GM12878 (cell line): ENCODE data around the gene STK10. TPM values are rescaled to one million over a fixed set of nuclear protein-coding genes. Genes with fewer than 3 reads are reported as not detected.

ENCODE experiments used
- ATAC-seq: fragments of 200-7000 bp; cut with Tn5 transposase; 3 replicates; pipeline ENCODE4 v1.9.1; 2020; ENCODE audit warnings: mild to moderate bottlenecking, moderate library complexity
- BruUV-seq: library from RNA; stranded (reverse); fragments of 400-500 nt; replicated peaks from 2 replicates; lab custom pipeline; 2021; lab: Mats Ljungman, UMichigan
- CTCF ChIA-PET: fragments of 300-600 bp; sonication (Branson Sonifier 250); formaldehyde crosslinking; extraction: SDS; loops from one replicate; lab custom pipeline; 2021; ENCODE audit warnings: inconsistent platforms; lab: Yijun Ruan, JAX
- POLR2A ChIA-PET: fragments of 350-600 bp; formaldehyde crosslinking; extraction: SDS; loops from one replicate; lab custom pipeline; 2021; ENCODE audit warnings: inconsistent platforms; lab: Charles Lee
- RAD21 ChIA-PET: fragments of 300-600 bp; sonication (Branson Sonifier 250); formaldehyde crosslinking; loops from one replicate; lab custom pipeline; 2023; ENCODE audit warnings: antibody characterized with exemption; ENCODE audit not compliant: unreplicated experiment; lab: Charles Lee
- SMC1A ChIA-PET: fragments of 300-600 bp; sonication (Branson Sonifier 250); formaldehyde crosslinking; loops from one replicate; lab custom pipeline; 2023; ENCODE audit not compliant: unreplicated experiment, uncharacterized antibody; lab: Charles Lee
- DNase-seq: peaks from one replicate; pipeline ENCODE4 v3.0.0-alpha.2; 2011; ENCODE audit warnings: low read depth, low spot score
- FAIRE-seq: peaks from 3 replicates; lab custom pipeline; 2011; peaks lifted over from hg19 to GRCh38; lab: Jason Lieb, UNC
- H2AFZ ChIP-seq: 2 replicates; pipeline ENCODE4 v1.6.0; 2011; ENCODE audit warnings: low read depth, low read length, control low read depth; ENCODE audit not compliant: control insufficient read depth
- H3K27ac ChIP-seq: 2 replicates; pipeline ENCODE4 v1.5.1; 2011; ENCODE audit warnings: control low read depth; ENCODE audit not compliant: control insufficient read depth, insufficient read depth
- H3K27me3 ChIP-seq, 2 experiments: replicated peaks in 1 of 2; 2 replicates each; pipeline versions ENCODE4 v1.6.0 to v1.6.1; 2011; ENCODE audit warnings: low read length in 1 of 2; ENCODE audit not compliant: control insufficient read depth in 2 of 2, insufficient read depth in 2 of 2
- H3K36me3 ChIP-seq, 2 experiments: 2 replicates each; pipeline ENCODE4 v1.5.1; 2011; ENCODE audit warnings: low read length in 1 of 2; ENCODE audit not compliant: control insufficient read depth in 2 of 2, insufficient read depth in 2 of 2
- H3K4me1 ChIP-seq: 2 replicates; pipeline ENCODE4 v1.6.1; 2011; ENCODE audit warnings: mild to moderate bottlenecking, low read length, moderate library complexity, mixed read lengths; ENCODE audit not compliant: control insufficient read depth, insufficient read depth
- H3K4me2 ChIP-seq: 2 replicates; pipeline ENCODE4 v1.6.0; 2011; ENCODE audit warnings: control low read depth; ENCODE audit not compliant: control insufficient read depth, insufficient read depth
- H3K4me3 ChIP-seq: fragments of 200-600 bp; sonication (generic); 2 replicates; pipeline ENCODE4 v1.5.1; 2016
- H3K79me2 ChIP-seq: 2 replicates; pipeline ENCODE4 v1.6.0; 2011; ENCODE audit warnings: low read length; ENCODE audit not compliant: control insufficient read depth, insufficient read depth
- H3K9ac ChIP-seq: 2 replicates; pipeline ENCODE4 v1.8.0; 2011; ENCODE audit warnings: low read length, control low read depth, mixed read lengths; ENCODE audit not compliant: control insufficient read depth, insufficient read depth
- H3K9me3 ChIP-seq: replicated peaks from 3 replicates; pipeline ENCODE4 v1.5.1; 2011; ENCODE audit warnings: mild to moderate bottlenecking, low read length; ENCODE audit not compliant: control insufficient read depth, insufficient read depth
- H4K20me1 ChIP-seq: 2 replicates; pipeline ENCODE4 v1.6.0; 2011; ENCODE audit not compliant: control insufficient read depth, insufficient read depth
- E4F1 ChIP-seq: fragments of 450-650 bp; IDR thresholded peaks from 2 replicates; pipeline ENCODE4 v1.6.1; 2018; ENCODE audit warnings: borderline replicate concordance, mild to moderate bottlenecking; ENCODE audit not compliant: partially characterized antibody
- IKZF2 ChIP-seq, 2 experiments: fragments of 450-650 bp; IDR thresholded peaks; 2 replicates each; pipeline ENCODE4 v1.6.1; 2017; ENCODE audit warnings: mild to moderate bottlenecking in 2 of 2, moderate library complexity in 2 of 2
- JUND ChIP-seq: IDR thresholded peaks from 2 replicates; pipeline ENCODE4 v1.6.1; 2012; ENCODE audit warnings: low read depth, mild to moderate bottlenecking, low read length, improper control_type of control experiment, moderate library complexity
- NR2C1 ChIP-seq: fragments of 450-650 bp; IDR thresholded peaks from 2 replicates; pipeline ENCODE4 v1.6.1; 2017; ENCODE audit warnings: antibody characterized with exemption, mild to moderate bottlenecking, moderate library complexity
- POLR2A ChIP-seq: IDR thresholded peaks from 2 replicates; pipeline ENCODE4 v1.6.1; 2011; ENCODE audit warnings: low read depth, mild to moderate bottlenecking, low read length
- POLR2AphosphoS5 ChIP-seq: IDR thresholded peaks from 2 replicates; pipeline ENCODE4 v1.6.1; 2011; ENCODE audit warnings: mild to moderate bottlenecking, low read length, inconsistent platforms
- RAD21 ChIP-seq: IDR thresholded peaks from 2 replicates; pipeline ENCODE4 v1.6.1; 2011; ENCODE audit warnings: mild to moderate bottlenecking, low read depth, low read length, moderate library complexity; ENCODE audit not compliant: insufficient read depth
- RBBP5 ChIP-seq: fragments of 200-600 bp; sonication (generic); conservative IDR thresholded peaks from 2 replicates; pipeline ENCODE4 v1.6.1; 2016
- SIN3A ChIP-seq: IDR thresholded peaks from 2 replicates; pipeline ENCODE4 v1.6.1; 2012; ENCODE audit warnings: low read depth, low read length, improper control_type of control experiment
- SMC3 ChIP-seq: IDR thresholded peaks from 2 replicates; pipeline ENCODE4 v1.6.1; 2011; ENCODE audit warnings: low read length, improper control_type of control experiment, borderline replicate concordance
- SREBF2 ChIP-seq: IDR thresholded peaks from 2 replicates; pipeline ENCODE4 v1.6.1; 2012; ENCODE audit warnings: mild to moderate bottlenecking, low read length
- TARDBP ChIP-seq: IDR thresholded peaks from 2 replicates; pipeline ENCODE4 v1.6.1; 2016; ENCODE audit warnings: borderline replicate concordance
- ZBTB11 ChIP-seq: fragments of 450-650 bp; formaldehyde crosslinking; IDR thresholded peaks from 2 replicates; pipeline ENCODE4 v1.5.0; 2022; ENCODE audit warnings: mild to moderate bottlenecking, missing genetic modification characterization
- WGBS: methylation state at CpG from one replicate; pipeline ENCODE4 v1.1.6; 2016; ENCODE audit warnings: low lambda C conversion rate; ENCODE audit not compliant: insufficient replicate concordance, insufficient coverage; ENCODE audit errors: missing lambda C conversion rate; 5-methylcytosine and 5-hydroxymethylcytosine counted together
- in situ Hi-C: fragments of 300-500 bp; cut with MboI; formaldehyde crosslinking; loops from 9 replicates; pipeline ENCODE4 v1.14.3; 2018; ENCODE audit warnings: mixed read lengths
- intact Hi-C: fragments of 100-400 bp; cut with micrococcal nuclease; formaldehyde crosslinking; loops from one replicate; pipeline ENCODE4 v1.14.2; 2022; ENCODE audit not compliant: unreplicated experiment
- polyA plus RNA-seq, 11 experiments: library from polyadenylated mRNA; depleted of rRNA in 4 of 11; unstranded in 6 of 11; stranded (reverse) in 5 of 11; fragments of >200 nt; fragmentation: Nextera tagmentation in 4 of 11; fragmentation: Illumina TruSeq in 1 of 11; extraction: Ambion mirVana in 4 of 11; extraction: Trizol in 1 of 11; gene quantifications; 1 replicate in 1 of 11; 2 replicates in 10 of 11; pipeline versions ENCODE4 v1.2.1 to v1.2.3, GENCODE V29; 2011 to 2016; ENCODE audit warnings: inconsistent platforms in 2 of 11, missing spikeins in 2 of 11, low read depth in 1 of 11
- total RNA-seq, 4 experiments: library from RNA; depleted of rRNA in 3 of 4; stranded (reverse); fragments of >200 nt in 3 of 4; fragmentation: Illumina TruSeq in 1 of 4; extraction: Trizol in 1 of 4; gene quantifications; 2 replicates each; pipeline versions ENCODE4 v1.2.1 to v1.2.3, GENCODE V29; 2013 to 2021
- TF ChIP-seq, protein P1 (sequence below): fragments of 450-650 bp; IDR thresholded peaks from 2 replicates; pipeline ENCODE4 v1.6.1; 2016; ENCODE audit warnings: mild to moderate bottlenecking

The STK10 gene
- total and polyA plus RNA-seq, 10 of the 15 experiments (the other 5 are each of a cell fraction or from before 2014, with no cell fraction given) = 14.2 to 96.4 (median 50.6) TPM

DNA sequence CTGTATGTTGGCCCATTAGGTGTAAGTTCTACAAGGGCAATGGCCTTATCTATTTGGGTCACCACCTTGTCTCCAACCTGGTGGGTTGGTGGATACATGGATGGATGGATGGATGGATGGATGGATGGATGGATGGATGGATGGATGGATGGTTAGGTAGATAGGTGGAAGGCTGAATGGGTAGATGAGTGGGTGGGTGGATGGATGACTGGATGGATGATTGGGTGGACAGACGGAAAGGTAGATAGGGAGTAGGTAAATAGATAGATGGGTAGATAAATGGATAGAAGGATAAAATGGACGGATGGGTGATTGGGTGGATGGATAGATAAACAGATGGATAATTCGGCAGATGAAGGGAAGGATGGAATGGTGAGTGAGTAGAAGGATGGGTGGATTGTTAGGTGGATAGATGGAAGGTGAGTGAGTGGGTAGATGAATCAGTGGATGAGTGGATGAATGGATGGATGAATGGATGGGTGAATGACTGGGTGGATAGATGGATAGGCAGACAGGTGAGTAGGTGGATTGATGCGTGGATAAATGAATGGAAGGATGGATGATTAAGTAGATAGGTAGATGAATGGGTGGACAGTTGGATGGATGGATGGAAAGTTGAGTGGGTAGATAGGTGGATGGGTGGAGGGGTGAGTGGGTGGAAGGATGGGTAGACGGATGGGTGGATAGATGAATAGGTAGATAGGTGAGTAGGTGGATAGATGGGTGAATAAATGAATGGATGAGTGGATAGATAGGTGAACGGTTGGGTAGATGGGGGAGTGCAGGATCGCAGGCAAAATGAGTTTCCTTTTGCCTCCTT lies 98.5 kb downstream of the STK10 start (continued):
- TF ChIP-seq E4F1 (peak; percentile 14), TARDBP (no peak), IKZF2 (IDR thresholded peaks at IDR 0.05) (no peak), NR2C1 (no peak), POLR2A (peak; percentile 23; the same call in 1 of the 2 replicates), RBBP5 (no peak)
- TF ChIP-seq, protein P1, sequence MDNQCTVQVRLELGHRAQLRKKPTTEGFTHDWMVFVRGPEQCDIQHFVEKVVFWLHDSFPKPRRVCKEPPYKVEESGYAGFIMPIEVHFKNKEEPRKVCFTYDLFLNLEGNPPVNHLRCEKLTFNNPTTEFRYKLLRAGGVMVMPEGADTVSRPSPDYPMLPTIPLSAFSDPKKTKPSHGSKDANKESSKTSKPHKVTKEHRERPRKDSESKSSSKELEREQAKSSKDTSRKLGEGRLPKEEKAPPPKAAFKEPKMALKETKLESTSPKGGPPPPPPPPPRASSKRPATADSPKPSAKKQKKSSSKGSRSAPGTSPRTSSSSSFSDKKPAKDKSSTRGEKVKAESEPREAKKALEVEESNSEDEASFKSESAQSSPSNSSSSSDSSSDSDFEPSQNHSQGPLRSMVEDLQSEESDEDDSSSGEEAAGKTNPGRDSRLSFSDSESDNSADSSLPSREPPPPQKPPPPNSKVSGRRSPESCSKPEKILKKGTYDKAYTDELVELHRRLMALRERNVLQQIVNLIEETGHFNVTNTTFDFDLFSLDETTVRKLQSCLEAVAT = no peak

DNA sequence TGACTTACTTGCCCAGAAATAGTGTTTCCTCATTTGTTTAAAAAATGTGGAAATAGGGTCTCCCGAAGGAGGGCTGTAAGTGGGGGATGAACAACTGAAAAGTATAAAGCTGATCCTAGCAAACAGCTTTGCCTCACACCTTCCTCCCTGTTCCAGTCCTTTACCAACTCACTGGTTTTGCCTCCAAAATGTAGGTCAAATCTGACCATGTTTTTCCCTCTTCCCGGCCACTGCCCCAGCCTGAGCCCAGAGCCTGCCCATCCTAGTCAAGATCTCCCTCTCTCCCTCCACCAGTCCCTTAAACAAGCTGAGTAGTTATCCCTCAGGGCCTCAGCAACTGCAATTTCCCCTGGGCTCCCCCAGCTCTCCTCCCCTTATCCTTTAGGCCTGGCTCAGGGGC lies 99.2 kb downstream of the STK10 start:
- SMC1A ChIA-PET = interaction anchor here (0.8 kb wide), 1 partner anchor 107 kb away, joined by 3 read pairs; no protein-coding TSS in a partner anchor
- Histone ChIP-seq H3K4me3 (no peak overlapping the region), H3K9me3 (no peaks in the 10 kb centered on the region), H3K4me1 (no peaks in the 10 kb centered on the region), H3K36me3 (peaks cover 12 to 24% of the 10 kb centered on the region in 2 experiments), H3K27me3 (no peaks in the 10 kb centered on the region), H4K20me1 (no peaks in the 10 kb centered on the region), H3K27ac (no peak overlapping the region), H3K4me2 (no peak overlapping the region), H2AFZ (no peak overlapping the region), H3K79me2 (no peaks in the 10 kb centered on the region), H3K9ac (no peak overlapping the region)
- intact Hi-C loops (no loop called here), in situ Hi-C loops (no loop called here)
- BruUV-seq = no TSS peak
- 97% methylated on average over 2 of the region's 2 CpGs for WGBS
- RAD21 ChIA-PET = no interaction called here
- CTCF ChIA-PET = interaction anchor here (0.8 to 1.0 kb wide), 3 partner anchors 30 to 207 kb away, joined by 3 to 4 read pairs (median 3); partner anchors contain the start of gene FBXW11
- no peak for FAIRE-seq
- POLR2A ChIA-PET = interaction anchor here (0.5 to 0.6 kb wide), 2 partner anchors 23 to 721 kb away, joined by 3 to 7 read pairs; no protein-coding TSS in a partner anchor
- no peak for ATAC-seq
- no peak for DNase-seq
- TF ChIP-seq SIN3A (no peak), SMC3 (no peak), RAD21 (no peak), JUND (no peak), SREBF2 (no peak), POLR2AphosphoS5 (peak; percentile 25; the same call in 1 of the 2 replicates), ZBTB11 (CRISPR knock-in tag) (no peak), POLR2A (0 out of 2 replicates have a peak, but pooled peaks have one; percentile 21)
